ENCODE results near the gene TAS2R31. TPM values are rescaled to one million over a fixed set of nuclear protein-coding genes. Genes with fewer than 3 reads are reported as not detected.
"Not testable (repeated sequence)": the region's sequence is repeated elsewhere in the genome, so short reads cannot be mapped to it uniquely, and the experiment has no call there.

TAS2R31 gene
- total RNA-seq, 1 donor from 2014 or later = 5.7 TPM

- H3K36me3 Mint-ChIP-seq (ENCODE audit: unreplicated experiment) = no peaks in the 10 kb centered on the region
- no peaks in the 10 kb centered on the region for H3K4me1 Mint-ChIP-seq (ENCODE audit: low read depth, unreplicated experiment)
- H3K27ac Mint-ChIP-seq (ENCODE audit: unreplicated experiment) = no peak overlapping the region
- DNase-seq = no peak
- no peak for TF ChIP-seq CTCF (IDR thresholded peaks at IDR 0.05; ENCODE audit: partially characterized antibody, unreplicated experiment)
- H3K4me3 Mint-ChIP-seq (ENCODE audit: unreplicated experiment) = no peak overlapping the region
- peaks cover 1% of the 10 kb centered on the region for H3K9me3 Mint-ChIP-seq (ENCODE audit: unreplicated experiment)
- no peaks in the 10 kb centered on the region for H3K27me3 Mint-ChIP-seq (ENCODE audit: unreplicated experiment)
Measured at GRCh38 chr12:11069854-11070365, 38.7 kb upstream of the TAS2R31 start.

- no peak for DNase-seq
- Mint-ChIP-seq H3K9me3 (ENCODE audit: unreplicated experiment) (peaks cover 1% of the 10 kb centered on the region), H3K27me3 (ENCODE audit: unreplicated experiment) (no peaks in the 10 kb centered on the region), H3K27ac (ENCODE audit: unreplicated experiment) (no peak overlapping the region), H3K36me3 (ENCODE audit: unreplicated experiment) (no peaks in the 10 kb centered on the region), H3K4me3 (ENCODE audit: unreplicated experiment) (no peak overlapping the region), H3K4me1 (ENCODE audit: low read depth, unreplicated experiment) (no peaks in the 10 kb centered on the region)
- no peak for TF ChIP-seq CTCF (IDR thresholded peaks at IDR 0.05; ENCODE audit: partially characterized antibody, unreplicated experiment)
Measured at GRCh38 chr12:11067514-11067913, 36.3 kb upstream of the TAS2R31 start.

- not testable (repeated sequence) for DNase-seq; H3K27ac Mint-ChIP-seq (ENCODE audit: unreplicated experiment); H3K9me3 Mint-ChIP-seq (ENCODE audit: unreplicated experiment); H3K4me1 Mint-ChIP-seq (ENCODE audit: low read depth, unreplicated experiment); H3K36me3 Mint-ChIP-seq (ENCODE audit: unreplicated experiment); H3K4me3 Mint-ChIP-seq (ENCODE audit: unreplicated experiment); H3K27me3 Mint-ChIP-seq (ENCODE audit: unreplicated experiment)
Measured at GRCh38 chr12:11062194-11062593, 31.0 kb upstream of the TAS2R31 start, which contains the start of gene TAS2R46. Gene TAS2R46 (minus strand): TSS chr12:11062294. CDS start chr12:11062294, 0 bp downstream.

- no peaks in the 10 kb centered on the region for H3K27me3 Mint-ChIP-seq (ENCODE audit: unreplicated experiment)
- H3K36me3 Mint-ChIP-seq (ENCODE audit: unreplicated experiment) = no peaks in the 10 kb centered on the region
Measured at GRCh38 chr12:11059784-11060183, 28.6 kb upstream of the TAS2R31 start.

GRCh38 chr12:11059041-11059440 lies 27.8 kb upstream of the TAS2R31 start:
- no peaks in the 10 kb centered on the region for H3K27me3 Mint-ChIP-seq (ENCODE audit: unreplicated experiment)
- peaks cover 8% of the 10 kb centered on the region for H3K4me1 Mint-ChIP-seq (ENCODE audit: low read depth, unreplicated experiment)
- no peak for TF ChIP-seq CTCF (IDR thresholded peaks at IDR 0.05; ENCODE audit: partially characterized antibody, unreplicated experiment)
- no peaks in the 10 kb centered on the region for H3K36me3 Mint-ChIP-seq (ENCODE audit: unreplicated experiment)
- peaks cover 1% of the 10 kb centered on the region for H3K9me3 Mint-ChIP-seq (ENCODE audit: unreplicated experiment)
- H3K27ac Mint-ChIP-seq (ENCODE audit: unreplicated experiment) = peak overlapping the region; percentile 28
- DNase-seq = no peak
- no peak overlapping the region for H3K4me3 Mint-ChIP-seq (ENCODE audit: unreplicated experiment)

More at GRCh38 chr12:11059784-11060183, 28.6 kb upstream of the TAS2R31 start:
- H3K27ac Mint-ChIP-seq (ENCODE audit: unreplicated experiment) = no peak overlapping the region
- peaks cover 1% of the 10 kb centered on the region for H3K9me3 Mint-ChIP-seq (ENCODE audit: unreplicated experiment)
- DNase-seq = no peak
- H3K4me3 Mint-ChIP-seq (ENCODE audit: unreplicated experiment) = no peak overlapping the region
- no peak for TF ChIP-seq CTCF (IDR thresholded peaks at IDR 0.05; ENCODE audit: partially characterized antibody, unreplicated experiment)
- peaks cover 8% of the 10 kb centered on the region for H3K4me1 Mint-ChIP-seq (ENCODE audit: low read depth, unreplicated experiment)

Data from glutamatergic neuron (in vitro differentiated cells).